GM18505 (cell line): Measurements from ENCODE around the gene FBXO31.

Experiments used
- ATAC-seq: cut with Tn5 transposase; IDR thresholded peaks from one replicate; pipeline ENCODE4 v1.9.1; 2021; ENCODE audit not compliant: unreplicated experiment
- POLR2A ChIP-seq: IDR thresholded peaks from 4 replicates; pipeline ENCODE4 v1.6.1; 2011; ENCODE audit warnings: borderline replicate concordance; ENCODE audit not compliant: insufficient read depth, insufficient read length; ENCODE audit errors: extremely low read depth

Gene FBXO31

GRCh38 chr16:87335625-87336433 is 47.7 kb downstream of the FBXO31 start:
- ATAC-seq = no peak

GRCh38 chr16:87334651-87335624 is 48.6 kb downstream of the FBXO31 start:
- TF ChIP-seq POLR2A = no peak

More at GRCh38 chr16:87335625-87336433, 47.7 kb downstream of the FBXO31 start:
- TF ChIP-seq POLR2A = no peak

DNA sequence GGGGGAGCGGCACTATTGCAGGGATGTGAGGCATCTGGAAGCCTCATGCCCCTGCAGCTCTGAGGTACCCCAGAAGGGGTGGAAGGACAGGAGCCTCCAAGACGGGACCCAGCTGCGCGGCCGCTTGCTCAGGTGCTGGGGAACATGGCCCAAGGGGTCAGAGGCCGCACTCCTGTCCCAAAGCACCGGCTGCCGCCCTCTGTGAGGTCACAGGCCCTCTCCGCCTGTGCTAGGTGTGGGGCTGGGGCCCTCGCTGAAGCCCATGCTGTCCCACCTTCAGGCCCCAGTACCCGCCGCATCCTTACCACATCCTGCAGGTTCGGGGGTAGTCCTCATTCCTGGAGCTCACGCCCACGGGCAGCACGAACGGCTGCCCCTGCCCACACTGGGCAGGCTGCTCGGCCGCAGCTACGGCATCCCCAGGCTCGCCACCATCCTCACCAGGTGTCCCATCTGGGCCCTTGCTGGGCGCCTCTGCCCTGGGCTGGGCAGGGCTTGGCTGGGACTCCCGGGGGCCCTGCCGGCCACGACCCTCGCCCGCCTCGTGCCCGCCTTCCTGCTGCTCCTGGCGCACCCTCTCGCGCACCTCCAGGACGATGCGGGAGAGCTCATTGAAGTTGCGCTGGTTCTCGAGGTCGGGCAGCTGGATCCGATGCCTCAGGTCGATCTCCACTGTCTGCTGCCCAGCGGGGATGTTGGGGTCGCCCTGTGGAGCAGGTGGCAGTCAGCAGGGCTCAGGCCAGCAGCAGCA is 49.8 kb downstream of the FBXO31 start:
- no peak for ATAC-seq
- TF ChIP-seq POLR2A = no peak

More at GRCh38 chr16:87334651-87335624, 48.6 kb downstream of the FBXO31 start:
- ATAC-seq = no peak

GRCh38 chr16:87333101-87333500 is 50.5 kb downstream of the FBXO31 start:
- no peak for TF ChIP-seq POLR2A

GRCh38 chr16:87332150-87332549 is 51.4 kb downstream of the FBXO31 start:
- no peak for ATAC-seq
- no peak for TF ChIP-seq POLR2A

More at GRCh38 chr16:87333101-87333500, 50.5 kb downstream of the FBXO31 start:
- no peak for ATAC-seq

GRCh38 chr16:87331241-87331801 is 52.3 kb downstream of the FBXO31 start:
- TF ChIP-seq POLR2A = no peak
- no peak for ATAC-seq

GRCh38 chr16:87330646-87331045 is 52.9 kb downstream of the FBXO31 start:
- TF ChIP-seq POLR2A = no peak
- no peak for ATAC-seq

GRCh38 chr16:87330257-87330624 is 53.3 kb downstream of the FBXO31 start:
- TF ChIP-seq POLR2A = no peak
- ATAC-seq = no peak

DNA sequence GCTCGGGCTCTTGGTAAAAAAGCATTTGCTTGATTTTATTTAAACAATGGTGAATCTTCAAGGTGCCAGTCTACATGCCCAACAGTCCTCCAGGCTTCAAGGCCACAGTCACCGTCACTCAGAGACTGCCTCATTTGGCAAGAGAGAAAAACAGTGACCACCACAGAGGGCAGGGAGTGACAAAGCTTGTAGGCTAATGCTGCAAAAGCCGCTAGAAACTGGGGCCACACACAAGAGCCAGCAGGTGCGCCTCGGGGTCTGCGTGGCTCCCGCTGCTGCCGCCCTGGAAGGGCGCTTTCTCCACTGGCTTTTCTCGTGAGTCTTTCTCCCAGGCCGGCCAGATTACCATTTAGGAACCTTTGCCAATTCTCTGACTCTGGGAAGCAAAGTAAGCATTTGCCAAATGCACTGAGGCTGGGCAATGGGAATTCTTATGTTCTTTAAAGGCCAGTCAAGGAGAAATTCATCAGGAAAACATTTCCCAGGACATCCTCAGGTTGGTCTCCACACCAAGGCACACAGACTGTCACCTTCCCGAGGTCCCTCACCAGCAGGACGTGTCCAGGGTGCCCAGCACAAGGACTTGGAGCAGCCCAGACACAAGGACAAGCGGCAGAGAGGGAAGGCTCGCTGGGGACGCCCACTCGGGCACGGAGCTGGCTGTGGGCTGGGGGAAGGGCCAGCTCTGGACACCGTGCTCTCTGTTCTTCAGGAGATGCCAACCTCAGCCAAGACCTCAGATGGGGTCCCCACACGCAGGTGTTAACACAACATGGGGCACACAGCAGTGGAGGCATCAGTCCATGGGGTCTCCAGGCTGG is 53.9 kb downstream of the FBXO31 start:
- ATAC-seq = no peak
- no peak for TF ChIP-seq POLR2A

GRCh38 chr16:87328846-87329245 is 54.7 kb downstream of the FBXO31 start:
- no peak for ATAC-seq
- TF ChIP-seq POLR2A = no peak

GRCh38 chr16:87327798-87328495 is 55.6 kb downstream of the FBXO31 start:
- no peak for ATAC-seq
- TF ChIP-seq POLR2A = no peak
